ENCODE data around the gene RHOBTB3.

DNA sequence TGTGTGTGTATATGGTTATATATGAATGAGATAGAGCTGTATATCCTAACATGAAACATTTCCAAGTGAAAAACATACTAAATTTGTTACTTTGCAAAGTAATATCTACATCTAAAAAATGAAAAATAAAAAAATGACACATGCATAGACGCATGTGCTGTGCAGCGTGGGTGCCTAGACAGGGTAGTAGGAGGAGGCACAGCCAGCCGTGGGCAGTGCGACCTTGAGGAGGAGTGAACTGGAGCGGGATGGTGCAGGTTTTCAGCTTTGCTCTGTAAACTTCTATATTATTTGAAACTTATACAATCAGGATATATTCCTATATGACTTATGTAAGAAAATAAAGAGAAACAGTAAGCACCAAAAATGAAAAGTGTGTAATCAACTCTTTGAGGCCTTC lies 106.4 kb downstream of the RHOBTB3 start:
- no peak for TF ChIP-seq HNF4A (conservative IDR thresholded peaks at IDR 0.05)
- TF ChIP-seq, protein P1, sequence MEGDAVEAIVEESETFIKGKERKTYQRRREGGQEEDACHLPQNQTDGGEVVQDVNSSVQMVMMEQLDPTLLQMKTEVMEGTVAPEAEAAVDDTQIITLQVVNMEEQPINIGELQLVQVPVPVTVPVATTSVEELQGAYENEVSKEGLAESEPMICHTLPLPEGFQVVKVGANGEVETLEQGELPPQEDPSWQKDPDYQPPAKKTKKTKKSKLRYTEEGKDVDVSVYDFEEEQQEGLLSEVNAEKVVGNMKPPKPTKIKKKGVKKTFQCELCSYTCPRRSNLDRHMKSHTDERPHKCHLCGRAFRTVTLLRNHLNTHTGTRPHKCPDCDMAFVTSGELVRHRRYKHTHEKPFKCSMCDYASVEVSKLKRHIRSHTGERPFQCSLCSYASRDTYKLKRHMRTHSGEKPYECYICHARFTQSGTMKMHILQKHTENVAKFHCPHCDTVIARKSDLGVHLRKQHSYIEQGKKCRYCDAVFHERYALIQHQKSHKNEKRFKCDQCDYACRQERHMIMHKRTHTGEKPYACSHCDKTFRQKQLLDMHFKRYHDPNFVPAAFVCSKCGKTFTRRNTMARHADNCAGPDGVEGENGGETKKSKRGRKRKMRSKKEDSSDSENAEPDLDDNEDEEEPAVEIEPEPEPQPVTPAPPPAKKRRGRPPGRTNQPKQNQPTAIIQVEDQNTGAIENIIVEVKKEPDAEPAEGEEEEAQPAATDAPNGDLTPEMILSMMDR (IDR thresholded peaks at IDR 0.05; ENCODE audit: low read depth, low read length, missing input control) = no peak
- TF ChIP-seq GABPA (IDR thresholded peaks at IDR 0.05 in 1 of 2, conservative IDR thresholded peaks at IDR 0.05 in 1 of 2) = no peak
- no peak for TF ChIP-seq EGR1 (IDR thresholded peaks at IDR 0.05; ENCODE audit: low read depth in 2 of 2)
- TF ChIP-seq SP1 (IDR thresholded peaks at IDR 0.05) = no peak
- no peak for TF ChIP-seq YY1 (IDR thresholded peaks at IDR 0.05)
- TF ChIP-seq JUND (IDR thresholded peaks at IDR 0.05) = no peak
- no peak for TF ChIP-seq TAF1 (conservative IDR thresholded peaks at IDR 0.05)
- no peak for TF ChIP-seq RAD21 (IDR thresholded peaks at IDR 0.05)
